HG03159 (cell line): Measurements from ENCODE around the gene CDH13.

ENCODE experiments used
- ATAC-seq: cut with Tn5 transposase; IDR thresholded peaks from one replicate; pipeline ENCODE4 v1.9.1; 2021; ENCODE audit warnings: mild to moderate bottlenecking, moderate library complexity; ENCODE audit not compliant: unreplicated experiment

The CDH13 gene

GRCh38 chr16:82649766-82650165, 23.0 kb downstream of the CDH13 start:
- ATAC-seq, result no peak

DNA sequence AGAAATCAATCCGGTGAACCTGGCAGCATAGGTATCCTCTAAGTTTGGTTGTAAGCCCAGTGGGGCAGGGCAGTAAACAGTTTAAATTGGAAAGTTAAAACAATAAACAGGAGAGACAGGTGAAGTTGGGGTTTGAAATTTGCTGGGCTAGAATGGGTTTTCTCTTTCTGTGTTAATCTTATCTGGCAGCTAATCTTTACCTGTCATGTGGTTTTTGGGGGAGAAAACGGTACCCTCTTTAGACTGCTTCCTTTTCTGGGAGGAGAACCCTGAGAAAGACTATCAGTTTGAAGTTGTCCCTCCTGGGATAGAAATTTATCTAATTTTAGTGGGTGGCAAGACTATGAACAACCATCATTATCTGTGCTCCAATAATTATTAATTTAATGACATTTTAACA, 24.0 kb downstream of the CDH13 start:
- no peak for ATAC-seq

GRCh38 chr16:82651921-82652601, 25.3 kb downstream of the CDH13 start:
- ATAC-seq, result peak; percentile 61

- no peak for ATAC-seq
These were observed 26.1 kb downstream of the CDH13 start for GRCh38 chr16:82652826-82653225.

DNA sequence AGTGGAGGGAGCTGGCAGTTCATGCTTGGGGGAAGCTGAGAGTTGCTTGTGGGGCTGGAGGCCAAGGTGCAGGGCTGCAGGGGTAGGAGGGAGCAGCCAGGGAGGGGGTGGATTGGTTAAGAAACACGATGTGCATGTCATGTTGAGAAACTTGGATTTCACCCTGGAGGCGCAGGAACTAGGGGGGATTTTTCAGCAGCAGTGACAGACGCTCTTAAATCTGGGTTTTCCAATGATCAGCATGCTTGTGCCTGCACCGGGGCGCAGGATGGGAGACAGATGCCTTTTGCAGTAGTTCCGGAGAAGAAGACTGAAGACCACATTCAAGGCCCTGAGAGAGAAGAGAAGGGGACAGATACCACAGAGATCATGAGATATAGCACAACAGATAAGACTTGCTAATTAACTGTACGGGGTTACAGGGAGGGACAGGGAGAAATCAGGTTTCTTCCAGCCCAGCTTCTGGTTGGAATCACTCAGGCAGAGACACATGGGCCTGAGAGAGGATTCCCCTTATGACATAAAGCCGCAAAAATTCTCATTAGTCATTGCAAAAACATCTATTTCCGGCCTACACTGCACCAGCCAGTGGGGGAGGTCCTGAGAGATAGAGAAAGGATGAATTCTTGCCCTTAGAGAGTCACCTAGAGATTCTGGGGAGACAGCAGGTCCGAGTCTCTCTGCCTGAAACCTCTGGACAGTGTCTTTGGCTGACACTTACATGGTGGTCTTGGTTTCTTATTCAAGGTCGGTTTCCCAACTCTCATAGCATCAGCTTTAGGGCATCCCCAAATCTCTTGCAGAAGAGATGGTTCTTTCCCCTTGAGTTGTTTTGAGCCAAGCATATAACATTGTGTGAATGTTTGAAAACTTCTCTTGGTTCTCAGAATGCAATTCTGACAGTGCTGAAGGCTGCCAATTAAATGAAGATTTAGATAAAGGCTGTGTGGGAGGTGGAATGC, 27.1 kb downstream of the CDH13 start:
- peak; percentile 82 for ATAC-seq

DNA sequence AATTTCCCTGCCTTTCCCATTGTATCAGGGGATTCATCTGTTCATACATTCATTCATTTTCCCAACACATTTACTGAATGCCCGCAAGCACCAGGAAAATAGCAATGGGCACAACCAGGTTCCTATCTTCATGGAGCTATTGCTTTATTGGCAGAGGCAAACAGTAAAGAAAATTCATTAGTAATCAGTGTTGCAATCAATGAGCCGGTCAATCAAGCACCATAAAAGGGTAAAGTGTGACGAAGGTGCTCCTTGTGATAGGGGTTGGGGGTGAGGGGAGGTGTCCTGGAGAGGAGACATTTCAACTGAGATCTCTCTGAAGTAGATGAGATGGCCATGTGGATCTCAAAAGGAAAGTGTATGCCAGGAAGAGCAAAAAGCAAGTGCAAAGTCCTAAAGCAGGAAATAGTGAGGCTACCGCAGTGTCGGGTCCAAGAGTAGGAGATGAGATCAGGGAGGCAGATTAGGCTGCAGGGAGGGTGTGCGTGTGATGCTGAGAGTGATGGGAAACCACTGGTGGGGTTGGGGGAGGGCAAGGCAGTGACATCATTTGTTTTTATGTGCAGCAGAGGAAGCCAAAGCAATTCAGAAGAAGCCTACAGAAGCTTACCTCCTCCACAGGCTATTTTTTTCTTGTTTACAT, 28.4 kb downstream of the CDH13 start:
- no peak for ATAC-seq

GRCh38 chr16:82655720-82656490, 29.1 kb downstream of the CDH13 start:
- ATAC-seq, result no peak

DNA sequence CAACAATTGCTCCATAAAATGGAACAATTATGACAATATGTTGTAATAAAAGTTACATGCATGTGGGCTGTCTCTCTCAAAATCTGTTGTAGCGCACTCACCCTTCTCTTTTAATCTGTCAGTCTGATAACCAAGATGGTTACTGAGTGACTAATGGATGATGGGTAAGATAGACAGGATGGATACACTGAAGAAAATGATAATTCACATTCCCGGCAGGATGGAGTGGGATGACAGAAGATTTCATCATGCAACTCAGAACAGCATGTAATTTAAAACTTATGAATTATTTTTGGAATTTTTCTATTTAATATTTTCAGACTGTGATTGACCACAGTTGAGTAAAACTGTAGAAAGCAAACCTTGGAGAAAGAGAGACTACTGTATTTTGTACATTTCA, 30.5 kb downstream of the CDH13 start:
- ATAC-seq, result no peak

- ATAC-seq, result no peak
These were observed 31.0 kb downstream of the CDH13 start for GRCh38 chr16:82657786-82658185.

GRCh38 chr16:82658796-82659195, 32.0 kb downstream of the CDH13 start:
- no peak for ATAC-seq

GRCh38 chr16:82660075-82660645, 33.4 kb downstream of the CDH13 start:
- ATAC-seq, result no peak

DNA sequence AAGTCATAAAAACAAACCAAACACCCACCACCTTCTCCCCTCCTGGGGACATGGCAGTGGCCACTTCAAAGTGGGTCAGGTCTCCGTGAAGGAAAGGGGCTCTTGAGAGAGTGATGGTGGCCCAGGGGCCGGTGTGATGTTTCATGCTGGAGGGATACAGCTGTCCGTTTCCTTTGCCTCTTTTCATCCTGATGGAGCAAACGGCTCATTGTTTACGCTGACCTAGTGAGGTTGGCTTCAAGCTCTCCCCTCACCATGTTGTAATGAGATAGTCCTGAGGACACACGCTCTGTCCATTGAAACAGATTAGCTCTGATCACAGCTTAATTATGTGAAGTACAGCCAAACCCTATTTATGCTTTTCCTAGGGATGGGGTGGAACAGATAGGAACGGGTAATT, 34.2 kb downstream of the CDH13 start:
- no peak for ATAC-seq

- no peak for ATAC-seq
These were observed 37.4 kb downstream of the CDH13 start for GRCh38 chr16:82664181-82664580.

DNA sequence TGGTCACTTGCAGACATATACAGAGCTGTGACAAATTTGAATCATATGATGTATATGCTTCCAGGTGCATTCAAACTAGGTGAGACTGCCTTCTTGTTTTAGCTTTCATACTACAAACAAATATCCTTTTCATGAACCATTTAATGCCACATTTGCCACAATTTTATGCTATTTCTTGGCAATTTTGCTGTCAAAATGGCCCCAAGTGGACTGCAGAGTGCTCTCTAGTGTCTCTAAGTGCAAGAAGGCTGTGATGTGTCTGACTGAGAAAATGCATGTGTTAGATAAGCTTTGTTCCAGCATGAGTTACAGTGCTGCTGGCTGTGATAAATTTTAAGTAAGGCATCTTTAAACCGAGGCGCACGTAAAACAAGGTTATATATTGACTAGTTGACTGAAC, 38.3 kb downstream of the CDH13 start:
- ATAC-seq, result no peak

- ATAC-seq, result no peak
These were observed 40.7 kb downstream of the CDH13 start for GRCh38 chr16:82667437-82667836.

DNA sequence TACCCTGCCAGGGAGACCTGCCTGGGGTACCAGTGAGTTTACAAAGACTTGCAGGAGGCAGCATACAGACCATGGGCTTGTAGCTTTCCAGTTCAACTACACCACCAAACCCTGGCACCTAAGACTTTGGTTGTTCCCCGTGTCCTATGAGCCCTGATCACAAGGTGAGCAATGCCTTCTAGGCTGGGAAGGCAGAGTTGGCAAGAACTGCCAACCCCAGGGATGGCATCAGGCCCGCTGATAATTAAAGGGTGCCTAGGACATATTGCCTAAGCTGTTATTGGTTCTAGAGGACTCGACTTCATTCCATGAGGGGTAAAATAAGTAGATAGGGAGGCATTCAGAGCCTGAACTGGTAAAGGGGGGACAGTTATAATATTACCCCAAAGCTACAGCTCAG, 41.3 kb downstream of the CDH13 start:
- no peak for ATAC-seq

GRCh38 chr16:82671741-82672140, 45.0 kb downstream of the CDH13 start:
- ATAC-seq, result no peak

DNA sequence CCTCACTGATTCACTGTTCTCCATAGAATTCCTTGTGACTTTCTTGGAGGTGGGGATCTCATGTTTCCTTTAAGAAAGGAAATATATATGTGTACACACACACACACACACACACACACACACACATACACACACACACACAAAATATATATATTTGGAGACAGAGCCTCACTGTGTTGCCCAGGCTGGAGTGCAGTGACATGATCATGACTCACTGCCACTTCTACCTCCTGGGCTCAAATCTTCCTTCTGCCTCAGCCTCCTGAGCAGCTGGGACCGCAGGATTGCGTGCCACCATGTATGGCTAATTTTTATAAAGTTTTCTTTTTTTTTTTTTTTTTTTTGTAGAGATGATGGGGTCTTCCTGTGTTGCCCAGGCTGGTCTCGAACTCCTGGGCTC, 45.9 kb downstream of the CDH13 start:
- no peak for ATAC-seq

DNA sequence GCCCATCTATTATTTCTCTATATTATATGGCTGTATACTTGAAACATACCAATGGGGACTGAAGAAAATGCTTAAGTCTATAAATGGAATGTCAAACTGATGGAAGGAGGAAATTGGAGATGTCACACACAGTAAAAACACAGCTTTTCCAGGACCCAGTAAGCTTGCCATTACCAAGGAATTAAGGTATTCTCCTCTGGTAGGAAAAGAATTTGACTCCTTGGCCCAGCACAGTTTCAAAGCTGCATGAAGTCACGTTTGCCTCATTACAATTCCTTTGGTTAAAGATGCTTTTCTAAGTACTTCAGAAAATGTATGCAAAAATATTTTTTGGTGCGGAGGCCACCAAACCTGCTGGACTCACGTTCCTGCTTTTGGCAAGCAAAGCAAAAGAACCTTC, 48.5 kb downstream of the CDH13 start:
- ATAC-seq, result no peak

- no peak for ATAC-seq
These were observed 54.8 kb downstream of the CDH13 start for GRCh38 chr16:82681592-82681991.

- ATAC-seq, result no peak
These were observed 56.0 kb downstream of the CDH13 start for GRCh38 chr16:82682767-82683166.
